HL-60 (cell line): ENCODE results near the gene CIB4.
A peak's percentile ranks its signal among the peaks of the same experiment; 100 is the strongest.

Experiments used
- DNase-seq, 2 experiments: peaks; one replicate each; pipeline ENCODE4 v3.0.0-alpha.2; 2010 to 2020; ENCODE audit warnings: low read depth in 1 of 2, low spot score in 1 of 2
- H3K27ac ChIP-seq: fragments of 250-450 bp; sonication (Bioruptor Pico); replicated peaks from 2 replicates; pipeline ENCODE4 v1.5.1; 2020; ENCODE audit warnings: mild to moderate bottlenecking, moderate library complexity
- H3K27me3 ChIP-seq: fragments of 250-450 bp; sonication (Bioruptor Pico); 2 replicates; pipeline ENCODE4 v1.5.1; 2021; ENCODE audit warnings: mild to moderate bottlenecking, moderate library complexity; ENCODE audit not compliant: insufficient read depth, poor library complexity, severe bottlenecking
- H3K4me3 ChIP-seq: replicated peaks from 2 replicates; pipeline ENCODE4 v1.5.1; 2011; ENCODE audit warnings: mild to moderate bottlenecking, control low read depth, low read length; ENCODE audit not compliant: insufficient read depth
- CTCF ChIP-seq: IDR thresholded peaks from one replicate; pipeline ENCODE4 v1.5.1; 2011; ENCODE audit warnings: low read length, control low read depth, inconsistent platforms; ENCODE audit not compliant: insufficient read depth
- GABPA ChIP-seq: IDR thresholded peaks from 2 replicates; pipeline ENCODE4 v1.6.1; 2012; ENCODE audit warnings: low read depth
- POLR2AphosphoS5 ChIP-seq: IDR thresholded peaks from 2 replicates; pipeline ENCODE4 v1.6.1; 2012; ENCODE audit warnings: low read depth
- REST ChIP-seq: IDR thresholded peaks from 2 replicates; pipeline ENCODE4 v1.6.1; 2012; ENCODE audit warnings: low read depth; ENCODE audit not compliant: insufficient replicate concordance
- SPI1 ChIP-seq: IDR thresholded peaks from 2 replicates; pipeline ENCODE4 v1.6.1; 2012; ENCODE audit warnings: low read depth, mild to moderate bottlenecking, borderline replicate concordance

The CIB4 gene

GRCh38 chr2:26636935-26637334 is 4.2 kb downstream of the CIB4 start:
- no peak for TF ChIP-seq POLR2AphosphoS5
- TF ChIP-seq GABPA, result no peak
- TF ChIP-seq SPI1, result no peak
- no peak for TF ChIP-seq CTCF
- no peak for TF ChIP-seq REST
- no peak overlapping the region for H3K4me3 ChIP-seq
- no peak for DNase-seq
- no peak overlapping the region for H3K27ac ChIP-seq
- H3K27me3 ChIP-seq, result peaks cover 2% of the 10 kb centered on the region

GRCh38 chr2:26635401-26635800 is 5.8 kb downstream of the CIB4 start:
- Histone ChIP-seq H3K4me3 (no peak overlapping the region), H3K27me3 (peaks cover 6% of the 10 kb centered on the region), H3K27ac (no peak overlapping the region)
- no peak for TF ChIP-seq SPI1
- TF ChIP-seq GABPA, result no peak
- TF ChIP-seq POLR2AphosphoS5, result no peak
- TF ChIP-seq CTCF, result no peak
- no peak for DNase-seq

- Histone ChIP-seq H3K27me3 (peaks cover 6% of the 10 kb centered on the region), H3K4me3 (no peak overlapping the region), H3K27ac (no peak overlapping the region)
- no peak for DNase-seq
- no peak for TF ChIP-seq SPI1
These were observed 6.4 kb downstream of the CIB4 start for GRCh38 chr2:26634636-26635230.

- no peak for DNase-seq
- Histone ChIP-seq H3K27me3 (peaks cover 6% of the 10 kb centered on the region), H3K4me3 (no peak overlapping the region), H3K27ac (no peak overlapping the region)
- TF ChIP-seq SPI1 (peak; percentile 8; the same call in 1 of the 2 replicates), GABPA (no peak), CTCF (no peak)
These were observed 7.1 kb downstream of the CIB4 start for GRCh38 chr2:26633993-26634595.

- DNase-seq, result no peak
- peaks cover 6% of the 10 kb centered on the region for H3K27me3 ChIP-seq
- no peak overlapping the region for H3K4me3 ChIP-seq
- TF ChIP-seq REST (no peak), POLR2AphosphoS5 (no peak), CTCF (no peak), SPI1 (no peak), GABPA (no peak)
- H3K27ac ChIP-seq, result no peak overlapping the region
These were observed 7.7 kb downstream of the CIB4 start for GRCh38 chr2:26633351-26633945.
